H9 (cell line): ENCODE measurements around the gene BMPR1A. TPM values are rescaled to one million over a fixed set of nuclear protein-coding genes. Genes with fewer than 3 reads are reported as not detected.

ENCODE experiments used
- DNase-seq: peaks from one replicate; pipeline ENCODE4 v3.0.0-alpha.2; 2017
- H2AFZ ChIP-seq: one replicate; pipeline ENCODE4 v1.6.1; 2013; ENCODE audit warnings: mild to moderate bottlenecking, low read length, control low read depth, moderate library complexity
- H2AK5ac ChIP-seq: 2 replicates; pipeline ENCODE4 v1.6.1; 2013; ENCODE audit warnings: low read length, control low read depth, mixed read lengths; ENCODE audit not compliant: insufficient read length
- H2BK120ac ChIP-seq: one replicate; pipeline ENCODE4 v1.6.1; 2013; ENCODE audit warnings: low read depth, mild to moderate bottlenecking, low read length, control low read depth, inconsistent platforms; ENCODE audit not compliant: poor library complexity, severe bottlenecking
- H2BK12ac ChIP-seq: 2 replicates; pipeline ENCODE4 v1.6.1; 2013; ENCODE audit warnings: low read length, control low read depth, mixed read lengths, low read depth; ENCODE audit not compliant: insufficient read length
- H2BK15ac ChIP-seq: 2 replicates; pipeline ENCODE4 v1.6.1; 2013; ENCODE audit warnings: low read depth, low read length, control low read depth
- H2BK20ac ChIP-seq: one replicate; pipeline ENCODE4 v1.6.1; 2013; ENCODE audit warnings: low read depth, mild to moderate bottlenecking, low read length, control low read depth, inconsistent platforms; ENCODE audit not compliant: poor library complexity, severe bottlenecking
- H2BK5ac ChIP-seq: 2 replicates; pipeline ENCODE4 v1.6.1; 2013; ENCODE audit warnings: low read length, control low read depth, mixed read lengths; ENCODE audit not compliant: insufficient read length
- H3K14ac ChIP-seq: 2 replicates; pipeline ENCODE4 v1.6.1; 2013; ENCODE audit warnings: low read length, control low read depth; ENCODE audit not compliant: insufficient read depth
- H3K18ac ChIP-seq: 2 replicates; pipeline ENCODE4 v1.6.1; 2013; ENCODE audit warnings: low read depth, mild to moderate bottlenecking, mixed read lengths, low read length, control low read depth; ENCODE audit not compliant: insufficient read length
- H3K23ac ChIP-seq: 2 replicates; pipeline ENCODE4 v1.6.1; 2013; ENCODE audit warnings: low read length, control low read depth, mixed read lengths, low read depth; ENCODE audit not compliant: insufficient read length
- H3K23me2 ChIP-seq: 2 replicates; pipeline ENCODE4 v1.6.1; 2013; ENCODE audit warnings: low read depth, mild to moderate bottlenecking, mixed read lengths, low read length, control low read depth; ENCODE audit not compliant: insufficient read length, poor library complexity, severe bottlenecking
- H3K27ac ChIP-seq: 2 replicates; pipeline ENCODE4 v1.5.1; 2013; ENCODE audit warnings: low read length, control low read depth, mixed read lengths, low read depth; ENCODE audit not compliant: insufficient read length
- H3K27me3 ChIP-seq: 2 replicates; pipeline ENCODE4 v1.6.1; 2013; ENCODE audit warnings: low read length, control low read depth, inconsistent platforms; ENCODE audit not compliant: insufficient read depth
- H3K4ac ChIP-seq: 2 replicates; pipeline ENCODE4 v1.6.1; 2013; ENCODE audit warnings: low read depth, mild to moderate bottlenecking, control low read depth, inconsistent platforms, low read length, moderate library complexity
- H3K4me1 ChIP-seq: 2 replicates; pipeline ENCODE4 v1.6.1; 2013; ENCODE audit warnings: low read length, control low read depth, inconsistent platforms; ENCODE audit not compliant: insufficient read depth
- H3K4me2 ChIP-seq: 2 replicates; pipeline ENCODE4 v1.6.1; 2013; ENCODE audit warnings: low read length, control low read depth, mixed read lengths; ENCODE audit not compliant: insufficient read length, insufficient read depth
- H3K56ac ChIP-seq: 2 replicates; pipeline ENCODE4 v1.6.1; 2013; ENCODE audit warnings: low read depth, mild to moderate bottlenecking, mixed read lengths, low read length, control low read depth; ENCODE audit not compliant: insufficient read length
- H3K79me1 ChIP-seq: 2 replicates; pipeline ENCODE4 v1.6.1; 2013; ENCODE audit warnings: low read depth, mild to moderate bottlenecking, moderate library complexity, low read length, control low read depth, inconsistent platforms; ENCODE audit not compliant: insufficient read depth, poor library complexity, severe bottlenecking
- H3K79me2 ChIP-seq: 2 replicates; pipeline ENCODE4 v1.6.1; 2013; ENCODE audit warnings: low read length, control low read depth, inconsistent platforms; ENCODE audit not compliant: insufficient read depth
- H3K9ac ChIP-seq: 2 replicates; pipeline ENCODE4 v1.6.1; 2013; ENCODE audit warnings: low read length, control low read depth, mixed read lengths; ENCODE audit not compliant: insufficient read length; ENCODE audit errors: extremely low read depth
- H3K9me3 ChIP-seq: one replicate; pipeline ENCODE4 v1.6.1; 2013; ENCODE audit warnings: low read depth, low read length, inconsistent platforms; ENCODE audit not compliant: control insufficient read depth
- H3T11ph ChIP-seq: one replicate; pipeline ENCODE4 v1.6.1; 2013; ENCODE audit warnings: mild to moderate bottlenecking, low read length, control low read depth, inconsistent platforms
- H4K20me1 ChIP-seq: one replicate; pipeline ENCODE4 v1.6.1; 2013; ENCODE audit not compliant: control insufficient read depth, insufficient read length, insufficient read depth
- H4K5ac ChIP-seq: 2 replicates; pipeline ENCODE4 v1.6.1; 2013; ENCODE audit warnings: low read depth, mild to moderate bottlenecking, mixed read lengths, low read length, control low read depth; ENCODE audit not compliant: insufficient read length
- H4K8ac ChIP-seq: replicated peaks from 2 replicates; pipeline ENCODE4 v1.6.1; 2013; ENCODE audit warnings: low read length, control low read depth, mixed read lengths, low read depth; ENCODE audit not compliant: insufficient read length
- H4K91ac ChIP-seq: 2 replicates; pipeline ENCODE4 v1.6.1; 2013; ENCODE audit warnings: low read depth, mild to moderate bottlenecking, moderate library complexity, mixed read lengths, low read length, control low read depth; ENCODE audit not compliant: insufficient read length
- H3K27ac Mint-ChIP-seq, 3 experiments: 2 replicates in 2 of 3; 3 replicates in 1 of 3; pipeline ENCODE4 v1.8.0; 2020 to 2021; ENCODE audit warnings: mixed read lengths in 3 of 3, mild to moderate bottlenecking in 1 of 3, moderate library complexity in 1 of 3
- H3K27me3 Mint-ChIP-seq: 2 replicates; pipeline ENCODE4 v1.8.0; 2021; ENCODE audit warnings: low read depth, mild to moderate bottlenecking, moderate library complexity, mixed read lengths
- H3K36me3 Mint-ChIP-seq, 3 experiments: 2 replicates in 2 of 3; 3 replicates in 1 of 3; pipeline ENCODE4 v1.8.0; 2020 to 2021; ENCODE audit warnings: low read depth in 3 of 3, mixed read lengths in 3 of 3; ENCODE audit not compliant: insufficient read depth in 1 of 3
- H3K4me1 Mint-ChIP-seq, 2 experiments: 2 replicates each; pipeline ENCODE4 v1.8.0; 2020; ENCODE audit warnings: mixed read lengths in 2 of 2
- H3K4me3 Mint-ChIP-seq, 2 experiments: 2 replicates in 1 of 2; 3 replicates in 1 of 2; pipeline ENCODE4 v1.8.0; 2020 to 2021; ENCODE audit warnings: mild to moderate bottlenecking in 2 of 2, mixed read lengths in 2 of 2, moderate library complexity in 1 of 2
- H3K9me3 Mint-ChIP-seq, 2 experiments: 2 replicates in 1 of 2; 3 replicates in 1 of 2; pipeline ENCODE4 v1.8.0; 2020; ENCODE audit warnings: mild to moderate bottlenecking in 2 of 2, mixed read lengths in 2 of 2, moderate library complexity in 1 of 2
- CTCF ChIP-seq: fragments of 200-600 bp; sonication (generic); conservative IDR thresholded peaks from 3 replicates; pipeline ENCODE4 v1.8.0; 2021; ENCODE audit warnings: antibody characterized with exemption, mild to moderate bottlenecking
- WGBS: extraction: QIAGEN DNeasy Blood & Tissue Kit; methylation state at CpG from one replicate; pipeline ENCODE4 v1.1.7; 2013; ENCODE audit warnings: missing lambda C conversion rate, low lambda C conversion rate, mixed read lengths; ENCODE audit not compliant: insufficient read length; ENCODE audit errors: extremely low coverage; 5-methylcytosine and 5-hydroxymethylcytosine counted together
- total RNA-seq: library from RNA; stranded (reverse); gene quantifications from 2 replicates; pipeline ENCODE4 v1.2.1, GENCODE V29; 2021

BMPR1A gene
- total RNA-seq, 1 experiment from 2014 or later = 138 TPM

- TF ChIP-seq CTCF = no peak
- Histone ChIP-seq H3K27ac (no peak overlapping the region), H2AFZ (no peak overlapping the region), H4K20me1 (no peaks in the 10 kb centered on the region), H3K14ac (no peak overlapping the region), H2BK15ac (no peak overlapping the region), H2BK5ac (no peak overlapping the region), H3K79me2 (no peaks in the 10 kb centered on the region), H3K4ac (no peak overlapping the region), H3K9ac (no peak overlapping the region), H3K9me3 (no peaks in the 10 kb centered on the region), H3K4me2 (no peak overlapping the region), H3K79me1 (no peaks in the 10 kb centered on the region), H4K8ac (no peak overlapping the region), H3K27me3 (no peaks in the 10 kb centered on the region), H3K23ac (no peak overlapping the region), H2BK12ac (no peak overlapping the region), H3K18ac (no peak overlapping the region), H3T11ph (no peak overlapping the region), H4K5ac (no peak overlapping the region), H3K56ac (no peak overlapping the region), H2BK120ac (no peak overlapping the region), H3K23me2 (no peaks in the 10 kb centered on the region), H2BK20ac (no peak overlapping the region), H3K4me1 (no peaks in the 10 kb centered on the region), H2AK5ac (no peak overlapping the region), H4K91ac (no peak overlapping the region)
- Mint-ChIP-seq H3K36me3 (peaks cover 10 to 66% (median 26%) of the 10 kb centered on the region in 3 experiments; a peak in 6 of 7 replicates), H3K4me3 (no peak overlapping the region), H3K27me3 (no peaks in the 10 kb centered on the region; the same call in 1 of the 2 replicates), H3K4me1 (no peaks in the 10 kb centered on the region), H3K9me3 (no peaks in the 10 kb centered on the region), H3K27ac (peak overlapping the region in 1 of 3 experiments; percentile 58; a peak in 2 of 7 replicates)
- DNase-seq = no peak
- no CpG with 5 or more reads among the region's 15 CpGs for WGBS
Measured at GRCh38 chr10:86929468-86930380, 173.3 kb downstream of the BMPR1A start.
